Measurements from ENCODE around the gene GLI3.

DNA sequence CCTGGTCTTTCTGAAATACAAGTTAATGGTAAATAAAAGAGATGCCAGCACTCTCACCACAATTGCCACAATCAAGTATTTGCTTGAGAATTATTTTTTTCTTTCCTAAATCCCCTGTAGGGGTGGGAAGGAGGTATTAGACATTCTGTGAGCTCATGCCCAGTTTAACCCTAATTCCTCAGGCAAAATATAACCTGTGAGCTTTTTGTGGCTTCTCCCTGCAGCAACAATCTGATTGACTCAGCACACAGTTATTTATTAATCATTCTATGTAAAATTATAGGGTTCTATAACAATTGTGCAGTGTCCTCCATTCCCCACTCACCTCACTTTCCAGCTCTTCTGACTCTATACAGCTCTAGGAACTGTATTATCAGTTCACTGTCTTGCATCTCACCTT is 66.3 kb downstream of the GLI3 start:
- TF ChIP-seq POLR2AphosphoS5 (IDR thresholded peaks at IDR 0.05; ENCODE audit: low read depth, low read length) (no peak), FOXP2 (optimal IDR thresholded peaks at IDR 0.05; ENCODE audit: borderline replicate concordance, extremely low read depth, extremely low read length, insufficient read depth) (no peak)
